Astrocyte of the spinal cord (primary cell): ENCODE results near the gene POMC.
A peak's percentile ranks its signal among the peaks of the same experiment; 100 is the strongest.

Experiments
- DNase-seq: peaks from one replicate; pipeline ENCODE4 v3.0.0; 2011; ENCODE audit warnings: low read depth, low spot score
- H3K4me3 ChIP-seq: 2 replicates; pipeline ENCODE4 v1.5.1; 2011; ENCODE audit warnings: low read depth, mild to moderate bottlenecking, low read length, moderate library complexity
- CTCF ChIP-seq: IDR thresholded peaks from 2 replicates; pipeline ENCODE4 v1.5.1; 2012; ENCODE audit warnings: low read depth, mild to moderate bottlenecking, low read length, inconsistent platforms
- in situ Hi-C: cut with HindIII; loops from 2 replicates; pipeline ENCODE4 v1.10.0; 2017; ENCODE audit warnings: low sequenced_read_pairs

The POMC gene

GRCh38 chr2:25204190-25204838, 35.9 kb upstream of the POMC start:
- no peak for TF ChIP-seq CTCF
- DNase-seq, result no peak
- H3K4me3 ChIP-seq, result no peak overlapping the region
- in situ Hi-C loops, result no loop called here

GRCh38 chr2:25202275-25202674, 33.9 kb upstream of the POMC start:
- no peak for DNase-seq
- in situ Hi-C loops, result no loop called here
- no peak for TF ChIP-seq CTCF
- H3K4me3 ChIP-seq, result no peak overlapping the region

- in situ Hi-C loops, result no loop called here
- no peak overlapping the region for H3K4me3 ChIP-seq
- DNase-seq, result no peak
- no peak for TF ChIP-seq CTCF
These were observed 33.4 kb upstream of the POMC start for GRCh38 chr2:25201794-25202193.

- no peak for DNase-seq
- TF ChIP-seq CTCF, result peak; percentile 39
- H3K4me3 ChIP-seq, result no peak overlapping the region
- in situ Hi-C loops, result no loop called here
These were observed 32.9 kb upstream of the POMC start for GRCh38 chr2:25201265-25201664.

- DNase-seq, result no peak
- TF ChIP-seq CTCF, result no peak
- in situ Hi-C loops, result no loop called here
- H3K4me3 ChIP-seq, result no peak overlapping the region
These were observed 30.2 kb upstream of the POMC start for GRCh38 chr2:25198576-25198975.

GRCh38 chr2:25198209-25198525, 29.8 kb upstream of the POMC start:
- in situ Hi-C loops, result no loop called here
- no peak overlapping the region for H3K4me3 ChIP-seq

More at GRCh38 chr2:25198209-25198525, 29.8 kb upstream of the POMC start:
- no peak for TF ChIP-seq CTCF
- DNase-seq, result no peak
